Nephron progenitor cell (in vitro differentiated cells): ENCODE measurements around the gene UNC13B.
A peak's percentile ranks its signal among the peaks of the same experiment; 100 is the strongest.

Source experiments
- DNase-seq: peaks from one replicate; pipeline ENCODE4 v3.0.0; 2021
- H3K27ac Mint-ChIP-seq: 2 replicates; pipeline ENCODE4 v1.8.0; 2021; ENCODE audit warnings: mild to moderate bottlenecking, moderate library complexity, mixed read lengths
- H3K27me3 Mint-ChIP-seq: 2 replicates; pipeline ENCODE4 v1.8.0; 2021; ENCODE audit warnings: mild to moderate bottlenecking, low read depth, mixed read lengths; ENCODE audit not compliant: poor library complexity
- H3K36me3 Mint-ChIP-seq: 2 replicates; pipeline ENCODE4 v1.8.0; 2021; ENCODE audit warnings: low read depth, mixed read lengths
- H3K4me1 Mint-ChIP-seq: 2 replicates; pipeline ENCODE4 v1.8.0; 2021; ENCODE audit warnings: mixed read lengths
- H3K4me3 Mint-ChIP-seq: 2 replicates; pipeline ENCODE4 v1.8.0; 2021; ENCODE audit warnings: mild to moderate bottlenecking, moderate library complexity, mixed read lengths
- H3K9me3 Mint-ChIP-seq: 2 replicates; pipeline ENCODE4 v1.8.0; 2021; ENCODE audit warnings: mild to moderate bottlenecking, moderate library complexity, mixed read lengths
- TF ChIP-seq, protein P1 (sequence below): fragments of 200-600 bp; sonication (generic); IDR thresholded peaks from 2 replicates; pipeline ENCODE4 v1.5.0; 2021; ENCODE audit warnings: antibody characterized with exemption

UNC13B gene

DNA sequence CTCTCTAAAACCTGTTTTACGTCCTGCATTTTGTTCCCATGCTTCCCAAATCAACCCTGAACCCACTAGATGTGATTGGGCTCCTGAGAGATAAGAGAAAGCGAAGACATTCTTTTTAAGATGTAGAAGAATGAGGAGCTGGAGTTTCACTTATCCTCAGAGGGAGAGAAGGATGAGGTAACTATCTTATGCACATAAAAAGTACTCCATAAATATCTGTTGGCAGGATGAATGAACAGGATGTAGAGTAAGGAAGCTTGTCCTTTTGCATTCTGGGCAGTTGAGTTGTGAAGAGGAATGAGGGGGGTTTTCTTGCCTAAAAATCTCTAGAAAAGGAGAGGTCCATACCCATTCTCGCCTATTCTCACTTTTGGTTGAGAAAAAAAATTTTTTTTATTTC is 163.2 kb downstream of the UNC13B start:
- no peaks in the 10 kb centered on the region for H3K27me3 Mint-ChIP-seq
- H3K27ac Mint-ChIP-seq = no peak overlapping the region
- TF ChIP-seq, protein P1, sequence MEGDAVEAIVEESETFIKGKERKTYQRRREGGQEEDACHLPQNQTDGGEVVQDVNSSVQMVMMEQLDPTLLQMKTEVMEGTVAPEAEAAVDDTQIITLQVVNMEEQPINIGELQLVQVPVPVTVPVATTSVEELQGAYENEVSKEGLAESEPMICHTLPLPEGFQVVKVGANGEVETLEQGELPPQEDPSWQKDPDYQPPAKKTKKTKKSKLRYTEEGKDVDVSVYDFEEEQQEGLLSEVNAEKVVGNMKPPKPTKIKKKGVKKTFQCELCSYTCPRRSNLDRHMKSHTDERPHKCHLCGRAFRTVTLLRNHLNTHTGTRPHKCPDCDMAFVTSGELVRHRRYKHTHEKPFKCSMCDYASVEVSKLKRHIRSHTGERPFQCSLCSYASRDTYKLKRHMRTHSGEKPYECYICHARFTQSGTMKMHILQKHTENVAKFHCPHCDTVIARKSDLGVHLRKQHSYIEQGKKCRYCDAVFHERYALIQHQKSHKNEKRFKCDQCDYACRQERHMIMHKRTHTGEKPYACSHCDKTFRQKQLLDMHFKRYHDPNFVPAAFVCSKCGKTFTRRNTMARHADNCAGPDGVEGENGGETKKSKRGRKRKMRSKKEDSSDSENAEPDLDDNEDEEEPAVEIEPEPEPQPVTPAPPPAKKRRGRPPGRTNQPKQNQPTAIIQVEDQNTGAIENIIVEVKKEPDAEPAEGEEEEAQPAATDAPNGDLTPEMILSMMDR = no peak
- H3K36me3 Mint-ChIP-seq = no peaks in the 10 kb centered on the region
- H3K9me3 Mint-ChIP-seq = no peaks in the 10 kb centered on the region
- H3K4me3 Mint-ChIP-seq = no peak overlapping the region
- no peaks in the 10 kb centered on the region for H3K4me1 Mint-ChIP-seq
- no peak for DNase-seq

DNA sequence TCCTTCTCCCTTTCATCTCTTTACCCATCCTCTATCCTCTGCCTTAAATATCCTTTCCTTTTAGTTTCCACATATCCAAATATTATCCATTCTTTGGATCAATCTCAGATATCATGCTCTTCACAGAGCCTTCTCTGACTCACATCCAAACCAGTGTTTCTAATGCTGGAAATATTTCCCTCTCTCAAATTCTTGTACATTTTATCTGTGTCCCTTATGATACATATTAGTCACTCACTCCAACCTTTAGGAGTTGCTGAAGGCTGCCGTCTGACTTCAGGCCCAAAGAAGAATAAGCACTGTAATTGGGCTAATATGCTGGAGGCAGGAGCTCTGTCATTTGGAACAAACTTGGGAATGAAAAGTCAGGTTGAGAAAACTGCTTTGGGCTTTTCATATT is 171.7 kb downstream of the UNC13B start:
- no peak for DNase-seq
- H3K36me3 Mint-ChIP-seq = no peaks in the 10 kb centered on the region
- no peak overlapping the region for H3K4me3 Mint-ChIP-seq
- TF ChIP-seq, protein P1 = no peak
- H3K9me3 Mint-ChIP-seq = no peaks in the 10 kb centered on the region
- H3K4me1 Mint-ChIP-seq = no peaks in the 10 kb centered on the region
- no peak overlapping the region for H3K27ac Mint-ChIP-seq
- H3K27me3 Mint-ChIP-seq = no peaks in the 10 kb centered on the region

DNA sequence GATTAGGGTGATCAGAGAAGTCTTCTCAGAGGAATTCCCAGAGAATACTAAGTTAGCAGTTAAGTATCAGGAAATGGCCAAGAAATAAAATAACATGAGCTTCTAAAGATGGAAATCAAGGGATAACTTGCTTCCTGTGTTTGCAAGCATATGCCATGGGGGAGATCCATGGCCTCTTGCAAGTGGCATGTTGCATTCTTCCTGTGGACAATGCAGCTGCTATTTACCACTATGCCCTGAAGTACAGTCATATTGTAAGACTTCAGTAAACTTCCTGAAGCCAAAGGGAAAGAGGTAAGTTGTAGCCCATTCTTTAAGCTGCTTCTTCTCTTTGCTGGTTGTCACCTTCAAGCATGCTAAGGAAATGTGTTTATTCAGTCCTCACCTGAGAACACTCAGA is 173.4 kb downstream of the UNC13B start:
- no peaks in the 10 kb centered on the region for H3K27me3 Mint-ChIP-seq
- H3K4me3 Mint-ChIP-seq = no peak overlapping the region
- H3K36me3 Mint-ChIP-seq = no peaks in the 10 kb centered on the region
- H3K4me1 Mint-ChIP-seq = no peaks in the 10 kb centered on the region
- H3K9me3 Mint-ChIP-seq = no peaks in the 10 kb centered on the region
- TF ChIP-seq, protein P1 = no peak
- DNase-seq = no peak
- no peak overlapping the region for H3K27ac Mint-ChIP-seq

DNA sequence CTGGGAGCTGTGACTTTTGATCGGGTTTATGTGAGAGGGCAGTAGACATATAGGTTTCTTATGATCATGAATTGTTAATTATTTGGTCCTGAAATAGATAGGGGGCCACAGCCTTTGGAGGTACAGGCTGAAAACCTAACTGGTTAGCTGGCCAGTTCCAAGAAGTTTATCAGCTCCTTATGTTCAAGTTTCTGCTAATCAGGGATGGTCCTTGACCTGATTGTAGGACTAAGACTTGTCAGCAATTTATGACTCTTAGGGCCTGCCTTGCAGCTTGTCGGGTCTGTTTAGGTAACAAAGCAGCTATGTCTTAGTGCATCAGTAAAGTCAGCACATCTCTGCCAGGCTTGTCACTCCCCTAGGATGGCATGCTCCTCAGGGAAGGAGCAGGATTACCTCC is 176.3 kb downstream of the UNC13B start:
- H3K4me3 Mint-ChIP-seq = no peak overlapping the region
- no peak for DNase-seq
- no peak overlapping the region for H3K27ac Mint-ChIP-seq
- H3K27me3 Mint-ChIP-seq = peaks cover 3% of the 10 kb centered on the region
- H3K9me3 Mint-ChIP-seq = no peaks in the 10 kb centered on the region
- TF ChIP-seq, protein P1 = no peak
- H3K4me1 Mint-ChIP-seq = peaks cover 13% of the 10 kb centered on the region
- no peaks in the 10 kb centered on the region for H3K36me3 Mint-ChIP-seq

DNA sequence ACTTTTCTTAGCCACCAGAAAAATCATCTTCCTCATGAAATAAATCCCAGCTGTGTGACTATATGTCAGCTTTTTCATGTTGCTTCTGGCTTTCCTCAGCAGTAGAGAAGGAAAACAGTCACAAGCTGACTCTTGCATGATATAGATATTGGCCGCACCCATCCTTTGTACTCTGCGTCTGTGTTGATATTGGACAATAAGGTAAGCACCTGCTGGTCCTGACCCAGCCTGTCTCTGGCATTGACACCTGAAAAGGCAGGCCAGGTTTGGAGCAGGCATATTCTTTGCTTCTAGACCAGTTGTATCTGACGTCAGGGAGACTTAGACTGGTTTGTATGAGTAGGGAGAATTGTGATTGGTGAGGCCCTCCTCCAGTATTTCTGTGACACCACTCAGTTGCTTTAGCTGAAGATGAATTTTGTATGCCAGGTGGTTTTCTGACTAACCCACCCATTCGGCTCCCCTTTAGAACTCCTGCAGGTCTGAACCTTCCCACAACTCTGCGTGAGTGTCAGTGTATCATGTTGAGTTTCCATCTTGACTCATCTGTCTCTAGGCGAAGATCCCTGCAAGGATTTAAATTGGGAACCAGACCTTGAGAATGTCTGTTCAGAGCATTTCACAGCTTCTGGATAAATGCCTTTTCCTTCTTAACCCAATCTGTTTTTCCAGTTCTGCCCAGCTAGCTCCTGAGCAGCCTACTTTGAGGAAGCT is 176.9 kb downstream of the UNC13B start:
- Mint-ChIP-seq H3K9me3 (no peaks in the 10 kb centered on the region), H3K4me1 (peaks cover 13% of the 10 kb centered on the region), H3K27me3 (peaks cover 3% of the 10 kb centered on the region), H3K4me3 (no peak overlapping the region), H3K27ac (no peak overlapping the region), H3K36me3 (no peaks in the 10 kb centered on the region)
- TF ChIP-seq, protein P1 = no peak
- no peak for DNase-seq

DNA sequence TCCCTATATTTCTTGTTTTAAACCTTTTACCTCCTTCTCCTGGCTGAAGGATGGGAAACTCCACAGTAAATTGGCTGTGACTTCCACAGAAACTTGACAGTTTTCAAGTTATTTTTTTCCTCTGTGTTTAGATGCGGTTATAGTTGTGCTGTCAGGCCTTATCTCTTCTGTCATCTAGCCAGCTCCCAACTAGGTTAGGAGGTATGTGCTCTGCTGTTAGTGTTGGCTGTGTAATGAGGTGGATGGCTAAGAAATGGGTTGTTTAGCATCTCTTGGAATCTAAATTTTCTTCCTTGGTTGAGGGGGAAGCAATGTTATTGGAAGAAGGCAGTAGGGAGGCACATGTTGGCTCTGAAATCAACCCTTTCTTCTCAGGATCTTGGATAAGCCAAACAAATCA is 178.2 kb downstream of the UNC13B start:
- no peaks in the 10 kb centered on the region for H3K36me3 Mint-ChIP-seq
- H3K4me3 Mint-ChIP-seq = no peak overlapping the region
- TF ChIP-seq, protein P1 = no peak
- peaks cover 3% of the 10 kb centered on the region for H3K27me3 Mint-ChIP-seq
- H3K4me1 Mint-ChIP-seq = peaks cover 13% of the 10 kb centered on the region
- no peak for DNase-seq
- peak overlapping the region; percentile 73 for H3K27ac Mint-ChIP-seq
- no peaks in the 10 kb centered on the region for H3K9me3 Mint-ChIP-seq
